Fibroblast of skin of left quadriceps (primary cell): ENCODE data around the gene ZNF98.

Experiments
- DNase-seq, 2 experiments: peaks; one replicate each; pipeline ENCODE4 v3.0.0-alpha.2; 2013; ENCODE audit warnings: low read depth in 2 of 2

ZNF98 gene

GRCh38 chr19:22422211-22422610 lies at the start of gene ZNF98:
ZNF98 (minus strand) TSS chr19:22422346; CDS start chr19:22422224, 122 bp downstream.
- no peak for DNase-seq

- DNase-seq = no peak
Measured at GRCh38 chr19:22446605-22447004, 24.5 kb upstream of the ZNF98 start.

- no peak for DNase-seq
Measured at GRCh38 chr19:22438011-22438410, 15.9 kb upstream of the ZNF98 start.

GRCh38 chr19:22427960-22428913 lies 6.1 kb upstream of the ZNF98 start:
- DNase-seq = no peak

GRCh38 chr19:22427547-22427946 lies 5.4 kb upstream of the ZNF98 start:
- DNase-seq = no peak

- DNase-seq = no peak
Measured at GRCh38 chr19:22426901-22427300, 4.8 kb upstream of the ZNF98 start.

- DNase-seq = no peak
Measured at GRCh38 chr19:22421797-22422196, 349 bp downstream of the ZNF98 start.

- DNase-seq = no peak
Measured at GRCh38 chr19:22354665-22355064, 67.5 kb downstream of the ZNF98 start.
